Astrocyte of the cerebellum (primary cell): ENCODE measurements around the gene PMAIP1.
A peak's percentile ranks its signal among the peaks of the same experiment; 100 is the strongest.
"Not testable (repeated sequence)": the region's sequence is repeated elsewhere in the genome, so short reads cannot be mapped to it uniquely, and the experiment has no call there.

Experiments used
- DNase-seq: peaks from one replicate; pipeline ENCODE4 v3.0.0-alpha.2; 2011; ENCODE audit warnings: low read depth
- H3K4me3 ChIP-seq: 2 replicates; pipeline ENCODE4 v1.5.1; 2011; ENCODE audit warnings: mild to moderate bottlenecking, low read depth, low read length, moderate library complexity
- in situ Hi-C: cut with HindIII; loops from 2 replicates; pipeline ENCODE4 v1.10.0; 2017; ENCODE audit warnings: low sequenced_read_pairs
- TF ChIP-seq, protein P1 (sequence below): IDR thresholded peaks from 2 replicates; pipeline ENCODE4 v1.5.1; 2012; ENCODE audit warnings: low read length, low read depth, moderate library complexity, mild to moderate bottlenecking; ENCODE audit errors: missing control alignments

Gene PMAIP1

DNA sequence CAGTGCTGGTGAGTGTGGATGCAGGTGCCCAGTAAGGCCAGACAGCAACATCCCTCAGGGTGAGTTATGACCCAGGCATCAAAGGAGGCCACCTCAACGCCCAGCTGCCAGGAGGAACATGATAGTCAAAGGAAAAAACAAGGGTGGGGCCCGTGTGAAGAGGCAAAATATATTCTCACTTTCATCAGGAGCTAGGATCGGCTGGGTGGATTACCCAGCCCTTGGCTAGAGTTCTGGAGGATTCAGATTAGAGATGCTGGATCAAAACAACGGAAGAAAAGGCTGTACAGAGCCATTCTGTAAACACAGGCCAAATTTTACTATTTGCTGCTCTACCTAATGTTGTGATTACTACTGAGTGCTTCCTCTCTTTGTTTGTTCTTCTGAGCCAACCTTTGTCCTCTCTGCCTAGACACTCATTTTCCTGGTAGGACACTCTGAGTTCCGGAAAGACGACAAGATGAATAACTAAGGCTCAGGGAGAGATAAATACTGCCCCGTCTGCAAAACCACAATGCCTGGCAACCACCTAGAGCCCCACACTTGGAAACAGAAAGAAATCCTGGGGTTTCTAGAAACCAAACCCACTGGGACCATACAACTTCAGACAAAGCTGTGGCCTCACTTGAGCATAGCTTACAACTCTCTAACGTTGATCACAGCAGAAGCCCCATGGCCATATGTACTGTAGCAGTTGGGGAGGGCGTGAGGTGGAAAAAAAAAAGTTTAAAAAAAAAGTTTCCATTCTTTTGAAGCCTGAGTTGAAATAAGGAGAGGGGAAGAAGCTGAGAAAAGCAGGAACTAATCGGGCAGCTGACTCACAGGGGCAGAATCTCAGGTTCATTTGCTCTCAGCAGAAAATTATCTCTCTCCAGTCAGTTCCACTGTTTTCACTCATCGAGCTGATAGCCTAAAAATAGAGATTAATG lies 17.8 kb upstream of the PMAIP1 start:
- in situ Hi-C loops, result no loop called here
- peak; percentile 80 for DNase-seq
- H3K4me3 ChIP-seq, result no peak overlapping the region
- TF ChIP-seq, protein P1, sequence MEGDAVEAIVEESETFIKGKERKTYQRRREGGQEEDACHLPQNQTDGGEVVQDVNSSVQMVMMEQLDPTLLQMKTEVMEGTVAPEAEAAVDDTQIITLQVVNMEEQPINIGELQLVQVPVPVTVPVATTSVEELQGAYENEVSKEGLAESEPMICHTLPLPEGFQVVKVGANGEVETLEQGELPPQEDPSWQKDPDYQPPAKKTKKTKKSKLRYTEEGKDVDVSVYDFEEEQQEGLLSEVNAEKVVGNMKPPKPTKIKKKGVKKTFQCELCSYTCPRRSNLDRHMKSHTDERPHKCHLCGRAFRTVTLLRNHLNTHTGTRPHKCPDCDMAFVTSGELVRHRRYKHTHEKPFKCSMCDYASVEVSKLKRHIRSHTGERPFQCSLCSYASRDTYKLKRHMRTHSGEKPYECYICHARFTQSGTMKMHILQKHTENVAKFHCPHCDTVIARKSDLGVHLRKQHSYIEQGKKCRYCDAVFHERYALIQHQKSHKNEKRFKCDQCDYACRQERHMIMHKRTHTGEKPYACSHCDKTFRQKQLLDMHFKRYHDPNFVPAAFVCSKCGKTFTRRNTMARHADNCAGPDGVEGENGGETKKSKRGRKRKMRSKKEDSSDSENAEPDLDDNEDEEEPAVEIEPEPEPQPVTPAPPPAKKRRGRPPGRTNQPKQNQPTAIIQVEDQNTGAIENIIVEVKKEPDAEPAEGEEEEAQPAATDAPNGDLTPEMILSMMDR, result no peak

DNA sequence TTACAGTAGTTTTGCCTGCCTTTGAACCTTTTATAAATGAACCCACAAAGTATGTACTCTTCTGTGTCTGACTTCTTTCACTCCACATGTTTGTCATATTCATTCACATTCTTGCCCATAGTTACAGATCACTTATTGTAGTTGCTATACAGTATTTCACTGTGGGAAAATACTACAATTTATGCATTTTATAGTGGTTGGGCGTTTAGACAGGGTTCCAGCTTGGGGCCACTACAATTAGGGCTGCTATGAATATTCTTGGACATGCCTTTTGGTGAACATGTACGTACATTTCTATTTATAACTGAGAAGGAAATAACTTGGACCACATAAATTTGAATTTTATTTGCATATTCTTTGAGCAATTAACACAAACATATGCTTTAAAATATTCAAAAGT lies 15.4 kb upstream of the PMAIP1 start:
- in situ Hi-C loops, result no loop called here
- no peak for DNase-seq
- TF ChIP-seq, protein P1, result no peak
- H3K4me3 ChIP-seq, result no peak overlapping the region

DNA sequence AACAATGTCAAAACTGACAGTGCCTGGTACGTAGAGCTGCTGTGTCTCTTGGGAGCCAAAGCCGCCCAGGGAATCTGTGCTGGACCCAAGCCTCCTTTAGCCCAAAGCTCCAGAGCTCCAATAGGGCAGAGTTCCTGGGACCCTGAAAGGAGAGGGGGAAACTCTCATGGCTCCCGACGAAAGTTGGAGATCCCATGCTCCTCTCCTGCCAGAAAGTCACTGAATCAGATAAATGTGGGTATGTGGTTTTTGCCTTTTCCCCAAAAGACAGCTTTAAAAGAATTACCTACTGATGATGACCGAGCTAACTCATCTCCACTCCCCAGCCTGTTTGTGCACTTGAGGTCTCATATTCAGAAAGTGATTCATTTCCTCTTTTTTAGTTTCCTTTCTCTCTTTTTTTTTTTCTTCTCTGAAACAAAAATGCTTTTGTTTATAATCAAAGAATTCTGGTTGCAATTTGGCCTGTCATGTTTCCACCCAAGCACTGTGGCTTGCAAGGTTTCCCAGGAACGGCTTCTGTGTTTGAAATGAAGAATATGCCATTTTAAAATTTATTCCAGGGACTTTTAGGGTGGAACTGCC lies 14.1 kb upstream of the PMAIP1 start:
- no peak overlapping the region for H3K4me3 ChIP-seq
- in situ Hi-C loops, result no loop called here
- TF ChIP-seq, protein P1, result no peak
- DNase-seq, result peak; percentile 82

DNA sequence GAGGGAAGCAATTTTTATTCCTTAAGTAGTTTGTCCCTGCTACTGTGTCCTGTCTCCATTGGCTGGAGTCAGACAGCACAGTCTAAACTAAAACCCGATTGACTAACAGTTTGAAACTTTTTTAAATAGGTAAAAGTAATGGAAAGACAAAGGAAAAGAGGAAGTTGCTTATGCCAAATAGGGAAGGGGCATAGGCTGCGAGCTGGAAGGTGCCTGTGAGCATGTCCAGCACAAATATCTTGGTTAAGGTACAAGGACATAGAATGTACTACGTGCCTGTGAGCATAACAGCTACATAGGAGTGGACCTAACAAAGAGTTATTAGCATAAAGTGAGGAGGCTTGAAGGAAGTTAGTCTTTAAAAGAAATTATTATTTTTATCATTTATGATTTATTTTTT lies 13.4 kb upstream of the PMAIP1 start:
- H3K4me3 ChIP-seq, DNase-seq, in situ Hi-C loops: not testable (repeated sequence)

DNA sequence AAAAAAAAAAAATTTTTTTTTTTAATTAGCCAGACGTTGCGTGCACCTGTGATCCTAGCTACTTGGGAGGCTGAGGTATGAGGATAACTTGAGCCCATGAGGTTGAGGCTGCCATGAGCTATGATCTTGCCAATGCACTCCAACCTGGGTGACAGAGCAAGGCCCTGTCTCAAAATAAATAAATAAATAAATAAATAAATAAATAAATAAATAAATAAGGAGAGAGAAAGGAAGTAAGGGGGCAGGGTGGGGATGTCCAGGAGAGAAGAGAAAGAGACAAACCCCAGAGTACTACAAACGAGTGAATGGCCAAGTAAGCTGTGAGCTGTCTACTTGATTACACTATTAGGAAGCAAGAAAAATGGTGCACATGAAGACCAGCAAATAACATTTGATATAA lies 7.7 kb upstream of the PMAIP1 start:
- no peak overlapping the region for H3K4me3 ChIP-seq
- no peak for DNase-seq
- in situ Hi-C loops, result no loop called here
- TF ChIP-seq, protein P1, result no peak

DNA sequence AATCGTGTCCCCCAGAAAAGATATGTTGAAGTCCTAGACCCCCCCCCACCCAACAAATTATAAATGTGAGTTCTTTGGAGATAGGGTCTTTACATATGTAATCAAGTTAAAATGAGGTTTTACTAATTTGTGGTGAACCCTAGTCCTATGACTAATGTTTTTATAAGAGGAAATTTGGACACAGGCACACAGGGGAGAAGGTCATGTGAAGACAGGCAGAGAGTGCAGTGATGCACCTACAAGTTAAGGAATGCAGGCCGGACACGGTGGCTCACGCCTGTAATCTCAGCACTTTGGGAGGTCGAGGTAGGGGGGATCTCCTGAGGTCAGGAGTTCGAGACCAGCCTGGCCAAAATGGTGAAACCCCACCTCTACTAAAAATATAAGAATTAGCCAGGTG lies 5.8 kb upstream of the PMAIP1 start:
- no peak overlapping the region for H3K4me3 ChIP-seq
- DNase-seq, result no peak
- in situ Hi-C loops, result no loop called here
- TF ChIP-seq, protein P1, result no peak
